ENCODE results near the gene IGFBP3.

IGFBP3 gene

GRCh38 chr7:45881759-45882464 lies 39.2 kb downstream of the IGFBP3 start:
- H3K4me1 ChIP-seq (ENCODE audit: insufficient read depth, insufficient read length): no peaks in the 10 kb centered on the region
- no peak overlapping the region for H3K4me3 ChIP-seq (ENCODE audit: insufficient read length, low read depth)
- H3K36me3 ChIP-seq (ENCODE audit: insufficient read depth, insufficient read length, low read length): no peaks in the 10 kb centered on the region
- no peak for DNase-seq (ENCODE audit: low read depth, low spot score)
- H3K9me3 ChIP-seq (ENCODE audit: insufficient read depth, low read length): peaks cover 36% of the 10 kb centered on the region
- H3K27me3 ChIP-seq (ENCODE audit: insufficient read depth, insufficient read length): peaks cover 4% of the 10 kb centered on the region
- no peak for TF ChIP-seq SUZ12 (IDR thresholded peaks at IDR 0.05; ENCODE audit: extremely low read depth, insufficient read depth, insufficient read length)
- TF ChIP-seq ZNF274 (IDR thresholded peaks at IDR 0.05; ENCODE audit: low read depth, low read length): no peak
- TF ChIP-seq YY1 (IDR thresholded peaks at IDR 0.05; ENCODE audit: insufficient read depth, insufficient read length): no peak
- H3K9ac ChIP-seq (ENCODE audit: insufficient read length, low read depth): no peak overlapping the region

DNA sequence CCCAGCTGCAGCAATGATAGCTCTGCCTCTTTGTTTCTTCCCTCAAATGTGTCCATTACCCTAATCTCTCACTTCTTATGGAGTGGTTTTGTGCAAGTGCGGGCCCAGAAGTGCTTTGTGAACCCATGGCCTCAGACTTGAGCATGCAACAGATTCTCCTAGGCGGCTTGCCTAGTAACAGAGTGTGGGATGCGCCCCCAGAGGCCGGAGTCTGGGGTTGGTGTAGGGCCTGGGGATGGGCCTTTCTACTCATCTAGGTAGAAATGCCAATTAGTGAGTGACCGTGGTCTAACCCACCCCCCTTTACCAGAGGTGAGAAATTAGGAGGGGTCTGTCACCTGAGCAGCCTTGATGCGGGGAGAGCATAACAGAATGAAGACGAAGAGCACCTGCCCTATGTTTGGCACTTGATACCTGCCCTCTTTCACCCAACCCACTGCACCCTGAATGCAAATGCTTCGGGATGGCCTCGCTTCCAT lies 39.8 kb downstream of the IGFBP3 start:
- Histone ChIP-seq H3K36me3 (ENCODE audit: insufficient read depth, insufficient read length, low read length) (no peaks in the 10 kb centered on the region), H3K4me3 (ENCODE audit: insufficient read length, low read depth) (no peak overlapping the region), H3K9me3 (ENCODE audit: insufficient read depth, low read length) (peaks cover 42% of the 10 kb centered on the region), H3K9ac (ENCODE audit: insufficient read length, low read depth) (no peak overlapping the region), H3K27me3 (ENCODE audit: insufficient read depth, insufficient read length) (peaks cover 2% of the 10 kb centered on the region), H3K4me1 (ENCODE audit: insufficient read depth, insufficient read length) (no peaks in the 10 kb centered on the region)
- DNase-seq (ENCODE audit: low read depth, low spot score): no peak
- TF ChIP-seq ZNF274 (IDR thresholded peaks at IDR 0.05; ENCODE audit: low read depth, low read length) (no peak), YY1 (IDR thresholded peaks at IDR 0.05; ENCODE audit: insufficient read depth, insufficient read length) (no peak)

DNA sequence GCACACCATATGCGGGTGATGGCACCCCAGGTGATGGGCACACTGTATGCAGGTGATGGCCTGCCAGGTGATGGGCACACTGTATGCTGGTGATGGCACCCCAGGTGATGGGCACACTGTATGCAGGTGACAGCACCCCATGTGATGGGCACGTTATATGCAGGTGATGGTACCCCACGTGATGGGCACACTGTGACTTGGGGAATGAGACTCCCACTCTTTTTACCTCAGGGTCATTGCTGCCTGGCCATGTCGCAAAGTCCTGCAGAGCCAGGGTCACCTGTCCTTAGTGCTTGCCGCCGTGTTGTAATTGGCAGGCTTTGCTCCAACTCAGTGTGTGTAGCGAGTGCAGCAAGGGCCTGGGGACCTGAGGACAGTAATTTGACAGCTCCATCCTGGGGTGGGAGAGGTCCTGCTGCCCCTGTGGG lies 40.6 kb downstream of the IGFBP3 start:
- H3K4me3 ChIP-seq (ENCODE audit: insufficient read length, low read depth): no peak overlapping the region
- TF ChIP-seq ZNF274 (IDR thresholded peaks at IDR 0.05; ENCODE audit: low read depth, low read length) (no peak), SUZ12 (IDR thresholded peaks at IDR 0.05; ENCODE audit: extremely low read depth, insufficient read depth, insufficient read length) (no peak), YY1 (IDR thresholded peaks at IDR 0.05; ENCODE audit: insufficient read depth, insufficient read length) (no peak)
- H3K9me3 ChIP-seq (ENCODE audit: insufficient read depth, low read length): peaks cover 48% of the 10 kb centered on the region
- no peaks in the 10 kb centered on the region for H3K36me3 ChIP-seq (ENCODE audit: insufficient read depth, insufficient read length, low read length)
- no peaks in the 10 kb centered on the region for H3K4me1 ChIP-seq (ENCODE audit: insufficient read depth, insufficient read length)
- no peak overlapping the region for H3K9ac ChIP-seq (ENCODE audit: insufficient read length, low read depth)
- DNase-seq (ENCODE audit: low read depth, low spot score): no peak
- H3K27me3 ChIP-seq (ENCODE audit: insufficient read depth, insufficient read length): peaks cover 2% of the 10 kb centered on the region

DNA sequence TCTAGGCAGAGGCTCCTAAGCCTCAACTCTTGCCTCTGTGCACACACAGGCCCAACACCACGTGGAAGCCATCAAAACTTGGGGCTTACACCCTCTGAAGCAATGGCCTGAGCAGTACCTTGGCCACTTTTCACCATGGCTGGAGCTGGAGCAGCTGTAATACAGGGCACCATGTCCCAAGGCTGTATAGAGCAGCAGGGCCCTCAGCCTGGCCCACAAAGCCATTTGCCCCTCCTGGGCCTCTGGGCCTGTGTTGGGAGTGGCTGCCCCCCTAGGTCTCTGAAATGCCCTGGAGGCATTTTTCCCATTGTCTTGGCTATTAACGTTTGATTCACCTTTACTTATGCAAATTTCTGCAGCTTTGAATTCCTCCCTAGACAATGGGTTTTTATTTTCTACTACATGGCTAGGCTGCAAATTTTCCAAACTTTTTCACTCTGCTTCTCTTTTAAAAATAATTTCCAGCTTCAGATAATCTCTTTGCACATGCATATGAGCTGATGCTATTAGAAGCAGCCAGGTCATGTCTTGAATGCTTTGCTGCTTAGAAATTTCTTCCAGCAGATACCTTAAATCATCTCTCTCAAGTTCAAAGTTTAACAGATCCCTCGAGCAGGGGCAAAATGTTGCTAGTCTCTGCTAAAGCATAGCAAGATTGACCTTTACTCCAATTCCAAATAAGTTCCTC lies 42.5 kb downstream of the IGFBP3 start:
- Histone ChIP-seq H3K4me3 (ENCODE audit: insufficient read length, low read depth) (no peak overlapping the region), H3K9me3 (ENCODE audit: insufficient read depth, low read length) (peaks cover 48% of the 10 kb centered on the region), H3K9ac (ENCODE audit: insufficient read length, low read depth) (no peak overlapping the region), H3K36me3 (ENCODE audit: insufficient read depth, insufficient read length, low read length) (no peaks in the 10 kb centered on the region), H3K4me1 (ENCODE audit: insufficient read depth, insufficient read length) (no peaks in the 10 kb centered on the region), H3K27me3 (ENCODE audit: insufficient read depth, insufficient read length) (no peaks in the 10 kb centered on the region)
- TF ChIP-seq YY1 (IDR thresholded peaks at IDR 0.05; ENCODE audit: insufficient read depth, insufficient read length) (no peak), SUZ12 (IDR thresholded peaks at IDR 0.05; ENCODE audit: extremely low read depth, insufficient read depth, insufficient read length) (no peak), ZNF274 (IDR thresholded peaks at IDR 0.05; ENCODE audit: low read depth, low read length) (no peak)
- DNase-seq (ENCODE audit: low read depth, low spot score): peak; percentile 30

DNA sequence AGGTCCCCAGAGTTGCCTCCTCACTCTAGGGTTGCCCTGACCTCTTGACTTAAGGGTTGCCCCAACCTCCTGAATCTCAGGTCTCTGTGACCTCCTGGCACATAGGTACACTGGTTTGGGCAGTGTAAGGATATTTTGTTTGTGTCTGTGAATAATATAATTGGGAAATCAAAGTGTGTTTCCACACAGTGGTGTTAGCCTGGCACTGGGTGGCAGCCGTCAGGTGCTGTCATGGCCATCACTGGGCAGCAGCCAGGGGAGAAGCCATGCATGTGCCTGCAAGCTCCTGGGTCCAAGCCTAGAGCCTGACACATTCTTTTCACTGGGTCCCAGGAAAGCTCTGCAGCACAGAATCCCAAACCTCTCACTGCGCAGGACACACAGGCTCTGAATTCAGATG lies 44.6 kb downstream of the IGFBP3 start:
- peaks cover 48% of the 10 kb centered on the region for H3K9me3 ChIP-seq (ENCODE audit: insufficient read depth, low read length)
- H3K27me3 ChIP-seq (ENCODE audit: insufficient read depth, insufficient read length): no peaks in the 10 kb centered on the region
- no peaks in the 10 kb centered on the region for H3K36me3 ChIP-seq (ENCODE audit: insufficient read depth, insufficient read length, low read length)
- TF ChIP-seq ZNF274 (IDR thresholded peaks at IDR 0.05; ENCODE audit: low read depth, low read length) (no peak), SUZ12 (IDR thresholded peaks at IDR 0.05; ENCODE audit: extremely low read depth, insufficient read depth, insufficient read length) (no peak), YY1 (IDR thresholded peaks at IDR 0.05; ENCODE audit: insufficient read depth, insufficient read length) (no peak)
- H3K4me1 ChIP-seq (ENCODE audit: insufficient read depth, insufficient read length): no peaks in the 10 kb centered on the region
- no peak overlapping the region for H3K4me3 ChIP-seq (ENCODE audit: insufficient read length, low read depth)
- H3K9ac ChIP-seq (ENCODE audit: insufficient read length, low read depth): no peak overlapping the region
- DNase-seq (ENCODE audit: low read depth, low spot score): no peak

DNA sequence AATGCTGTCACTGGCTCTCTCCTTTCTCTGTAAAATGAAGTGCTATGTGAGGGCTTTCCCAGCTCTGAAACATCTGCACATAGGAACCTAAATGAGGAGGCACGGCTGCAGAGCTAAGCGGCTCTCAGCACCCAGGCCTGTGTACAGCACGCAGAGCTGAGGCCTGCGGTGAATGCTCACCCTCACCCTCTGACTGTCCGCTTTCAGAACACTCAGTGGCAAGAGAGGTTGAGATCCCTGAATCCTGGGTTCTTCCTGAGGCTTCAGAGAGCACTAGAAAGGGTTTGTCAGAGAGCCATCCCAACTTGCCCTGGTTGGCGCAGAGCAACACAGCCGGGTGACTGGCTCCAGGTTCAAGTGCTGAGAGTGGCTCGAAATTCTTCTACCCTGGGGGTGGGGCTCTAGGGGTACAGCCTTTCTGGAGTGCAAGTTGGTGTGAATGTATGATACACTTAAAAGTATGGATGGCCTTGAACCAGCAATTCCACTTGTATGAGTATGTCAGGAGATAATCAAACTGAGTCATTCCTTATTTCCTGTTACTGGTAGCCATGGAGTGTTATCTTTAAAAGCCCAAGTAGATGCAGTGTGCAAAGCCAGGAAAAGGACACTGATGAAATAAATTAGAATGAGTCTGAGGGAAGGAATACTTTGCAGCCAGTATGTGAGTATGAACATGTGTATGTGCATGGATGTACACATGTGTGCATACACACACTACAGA lies 46.5 kb downstream of the IGFBP3 start:
- DNase-seq (ENCODE audit: low read depth, low spot score): no peak
- Histone ChIP-seq H3K4me3 (ENCODE audit: insufficient read length, low read depth) (no peak overlapping the region), H3K36me3 (ENCODE audit: insufficient read depth, insufficient read length, low read length) (no peaks in the 10 kb centered on the region), H3K9me3 (ENCODE audit: insufficient read depth, low read length) (peaks cover 39% of the 10 kb centered on the region), H3K27me3 (ENCODE audit: insufficient read depth, insufficient read length) (no peaks in the 10 kb centered on the region), H3K4me1 (ENCODE audit: insufficient read depth, insufficient read length) (no peaks in the 10 kb centered on the region), H3K9ac (ENCODE audit: insufficient read length, low read depth) (no peak overlapping the region)
- no peak for TF ChIP-seq YY1 (IDR thresholded peaks at IDR 0.05; ENCODE audit: insufficient read depth, insufficient read length)
- no peak for TF ChIP-seq SUZ12 (IDR thresholded peaks at IDR 0.05; ENCODE audit: extremely low read depth, insufficient read depth, insufficient read length)
- no peak for TF ChIP-seq ZNF274 (IDR thresholded peaks at IDR 0.05; ENCODE audit: low read depth, low read length)

- TF ChIP-seq YY1 (IDR thresholded peaks at IDR 0.05; ENCODE audit: insufficient read depth, insufficient read length) (no peak), ZNF274 (IDR thresholded peaks at IDR 0.05; ENCODE audit: low read depth, low read length) (no peak)
- DNase-seq (ENCODE audit: low read depth, low spot score): no peak
- Histone ChIP-seq H3K4me3 (ENCODE audit: insufficient read length, low read depth) (no peak overlapping the region), H3K9me3 (ENCODE audit: insufficient read depth, low read length) (peaks cover 27% of the 10 kb centered on the region), H3K4me1 (ENCODE audit: insufficient read depth, insufficient read length) (no peaks in the 10 kb centered on the region), H3K27me3 (ENCODE audit: insufficient read depth, insufficient read length) (no peaks in the 10 kb centered on the region), H3K9ac (ENCODE audit: insufficient read length, low read depth) (no peak overlapping the region), H3K36me3 (ENCODE audit: insufficient read depth, insufficient read length, low read length) (no peaks in the 10 kb centered on the region)
These were observed 47.7 kb downstream of the IGFBP3 start for GRCh38 chr7:45873355-45873754.

Data from NT2/D1 (cell line).